Immature natural killer cell (primary cell): ENCODE results near the gene TRIM59. TPM values are rescaled to one million over a fixed set of nuclear protein-coding genes. Genes with fewer than 3 reads are reported as not detected.
A peak's percentile ranks its signal among the peaks of the same experiment; 100 is the strongest.

Experiments used
- DNase-seq, 3 donors: peaks; one replicate each; pipeline ENCODE4 v3.0.0; 2022; ENCODE audit warnings: mixed read lengths in 1 of 3
- H3K27ac Mint-ChIP-seq, 6 donors: one replicate each; pipeline ENCODE4 v1.8.0; 2020; ENCODE audit warnings: mixed read lengths in 6 of 6, mild to moderate bottlenecking in 5 of 6, inconsistent platforms in 4 of 6, moderate library complexity in 3 of 6
- H3K27me3 Mint-ChIP-seq, 3 donors: one replicate each; pipeline ENCODE4 v1.8.0; 2020 to 2021; ENCODE audit warnings: low read depth in 3 of 3, mild to moderate bottlenecking in 3 of 3, mixed read lengths in 3 of 3, moderate library complexity in 3 of 3, inconsistent platforms in 1 of 3
- H3K36me3 Mint-ChIP-seq, 3 donors: one replicate each; pipeline ENCODE4 v1.8.0; 2020; ENCODE audit warnings: mixed read lengths in 3 of 3, inconsistent platforms in 2 of 3, mild to moderate bottlenecking in 2 of 3
- H3K4me1 Mint-ChIP-seq, 2 donors: one replicate each; pipeline ENCODE4 v1.8.0; 2020; ENCODE audit warnings: inconsistent platforms in 2 of 2, mild to moderate bottlenecking in 2 of 2, mixed read lengths in 2 of 2, moderate library complexity in 1 of 2
- H3K4me3 Mint-ChIP-seq, 5 donors: one replicate each; pipeline ENCODE4 v1.8.0; 2020; ENCODE audit warnings: mild to moderate bottlenecking in 5 of 5, mixed read lengths in 5 of 5, inconsistent platforms in 3 of 5, moderate library complexity in 3 of 5
- H3K9me3 Mint-ChIP-seq, 6 donors: one replicate each; pipeline ENCODE4 v1.8.0; 2020; ENCODE audit warnings: mild to moderate bottlenecking in 6 of 6, mixed read lengths in 6 of 6, inconsistent platforms in 4 of 6, moderate library complexity in 3 of 6
- polyA plus RNA-seq, 3 donors: library from polyadenylated mRNA; unstranded; fragments of 300-500 nt; fragmentation: Illumina TruSeq; gene quantifications; one replicate each; pipeline ENCODE4 v1.2.3, GENCODE V29; 2021

The TRIM59 gene
- polyA plus RNA-seq, 3 donors from 2014 or later: 13.1 to 22.6 (median 14.5) TPM

- H3K27me3 Mint-ChIP-seq: peaks cover 4 to 5% (median 5%) of the 10 kb centered on the region in 3 donors
Observed at GRCh38 chr3:160448845-160449635, 546 bp downstream of the TRIM59 start.

GRCh38 chr3:160447544-160447943 is 2.0 kb downstream of the TRIM59 start:
- Mint-ChIP-seq H3K27ac (peak overlapping the region in 1 of 6 donors; percentile 24), H3K4me3 (peak overlapping the region in 1 of 5 donors; percentile 4), H3K27me3 (peaks cover 4 to 5% (median 5%) of the 10 kb centered on the region in 3 donors), H3K4me1 (peaks cover 34 to 59% of the 10 kb centered on the region in 2 donors), H3K9me3 (no peaks in the 10 kb centered on the region), H3K36me3 (peaks cover 0 to 4% (median 4%) of the 10 kb centered on the region in 3 donors)
- DNase-seq: no peak

More at GRCh38 chr3:160448845-160449635, 546 bp downstream of the TRIM59 start:
- no peaks in the 10 kb centered on the region for H3K9me3 Mint-ChIP-seq
- peaks cover 0 to 4% (median 4%) of the 10 kb centered on the region in 3 donors for H3K36me3 Mint-ChIP-seq
- no peak for DNase-seq
- H3K27ac Mint-ChIP-seq: peak overlapping the region; percentile 88 to 95 (median 94)
- H3K4me1 Mint-ChIP-seq: peaks cover 34 to 59% of the 10 kb centered on the region in 2 donors
- H3K4me3 Mint-ChIP-seq: peak overlapping the region; percentile 93 to 96 (median 95)

GRCh38 chr3:160446522-160447056 is 3.0 kb downstream of the TRIM59 start:
- H3K27ac Mint-ChIP-seq: peak overlapping the region in 1 of 6 donors; percentile 6
- H3K27me3 Mint-ChIP-seq: peaks cover 4 to 5% (median 5%) of the 10 kb centered on the region in 3 donors
- H3K4me3 Mint-ChIP-seq: peak overlapping the region in 1 of 5 donors; percentile 25
- peaks cover 0 to 4% (median 4%) of the 10 kb centered on the region in 3 donors for H3K36me3 Mint-ChIP-seq
- H3K9me3 Mint-ChIP-seq: no peaks in the 10 kb centered on the region
- peaks cover 34 to 59% of the 10 kb centered on the region in 2 donors for H3K4me1 Mint-ChIP-seq
- DNase-seq: no peak

- Mint-ChIP-seq H3K4me1 (peaks cover 34 to 59% of the 10 kb centered on the region in 2 donors), H3K36me3 (peaks cover 0 to 4% (median 4%) of the 10 kb centered on the region in 3 donors), H3K27ac (no peak overlapping the region), H3K4me3 (no peak overlapping the region), H3K27me3 (peaks cover 4 to 5% (median 5%) of the 10 kb centered on the region in 3 donors), H3K9me3 (no peaks in the 10 kb centered on the region)
- no peak for DNase-seq
Observed at GRCh38 chr3:160445854-160446253, 3.7 kb downstream of the TRIM59 start.

GRCh38 chr3:160444411-160444810 is 5.2 kb downstream of the TRIM59 start:
- no peak for DNase-seq
- Mint-ChIP-seq H3K9me3 (no peaks in the 10 kb centered on the region), H3K27me3 (peaks cover 0 to 2% (median 2%) of the 10 kb centered on the region in 3 donors), H3K4me1 (peaks cover 22 to 57% of the 10 kb centered on the region in 2 donors), H3K36me3 (peaks cover 3 to 9% (median 9%) of the 10 kb centered on the region in 3 donors), H3K4me3 (no peak overlapping the region), H3K27ac (no peak overlapping the region)

- no peak for DNase-seq
- Mint-ChIP-seq H3K27ac (no peak overlapping the region), H3K4me3 (no peak overlapping the region), H3K27me3 (peaks cover 0 to 3% (median 0%) of the 10 kb centered on the region in 3 donors), H3K4me1 (peaks cover 17 to 50% of the 10 kb centered on the region in 2 donors), H3K36me3 (peaks cover 4 to 16% (median 16%) of the 10 kb centered on the region in 3 donors), H3K9me3 (no peaks in the 10 kb centered on the region)
Observed at GRCh38 chr3:160440687-160441086, 8.9 kb downstream of the TRIM59 start.

- Mint-ChIP-seq H3K36me3 (peaks cover 8 to 28% (median 15%) of the 10 kb centered on the region in 3 donors), H3K9me3 (no peaks in the 10 kb centered on the region), H3K4me1 (peaks cover 17 to 55% of the 10 kb centered on the region in 2 donors), H3K27ac (peak overlapping the region in 1 of 6 donors; percentile 62), H3K27me3 (peaks cover 0 to 3% (median 0%) of the 10 kb centered on the region in 3 donors), H3K4me3 (no peak overlapping the region)
- no peak for DNase-seq
Observed at GRCh38 chr3:160437083-160437455, 12.5 kb downstream of the TRIM59 start.

- H3K4me1 Mint-ChIP-seq: peaks cover 17 to 55% of the 10 kb centered on the region in 2 donors
- no peak overlapping the region for H3K4me3 Mint-ChIP-seq
- H3K9me3 Mint-ChIP-seq: no peaks in the 10 kb centered on the region
- H3K27me3 Mint-ChIP-seq: peaks cover 0 to 3% (median 0%) of the 10 kb centered on the region in 3 donors
- H3K27ac Mint-ChIP-seq: peak overlapping the region in 1 of 6 donors; percentile 26
- H3K36me3 Mint-ChIP-seq: peaks cover 14 to 39% (median 18%) of the 10 kb centered on the region in 3 donors
- DNase-seq: no peak
Observed at GRCh38 chr3:160435747-160436146, 13.8 kb downstream of the TRIM59 start.

GRCh38 chr3:160435095-160435494 is 14.5 kb downstream of the TRIM59 start:
- H3K27ac Mint-ChIP-seq: no peak overlapping the region
- peaks cover 0 to 3% (median 0%) of the 10 kb centered on the region in 3 donors for H3K27me3 Mint-ChIP-seq
- peaks cover 14 to 43% (median 21%) of the 10 kb centered on the region in 3 donors for H3K36me3 Mint-ChIP-seq
- peaks cover 17 to 50% of the 10 kb centered on the region in 2 donors for H3K4me1 Mint-ChIP-seq
- DNase-seq: no peak
- no peaks in the 10 kb centered on the region for H3K9me3 Mint-ChIP-seq
- no peak overlapping the region for H3K4me3 Mint-ChIP-seq

- no peak overlapping the region for H3K27ac Mint-ChIP-seq
- H3K9me3 Mint-ChIP-seq: no peaks in the 10 kb centered on the region
- peaks cover 10 to 38% (median 16%) of the 10 kb centered on the region in 3 donors for H3K36me3 Mint-ChIP-seq
- H3K27me3 Mint-ChIP-seq: peaks cover 0 to 3% (median 0%) of the 10 kb centered on the region in 3 donors
- no peak overlapping the region for H3K4me3 Mint-ChIP-seq
- no peak for DNase-seq
- peaks cover 17 to 41% of the 10 kb centered on the region in 2 donors for H3K4me1 Mint-ChIP-seq
Observed at GRCh38 chr3:160434071-160434470, 15.5 kb downstream of the TRIM59 start.

GRCh38 chr3:160427832-160428424 is 21.7 kb downstream of the TRIM59 start:
- no peaks in the 10 kb centered on the region for H3K9me3 Mint-ChIP-seq
- peaks cover 0 to under 1% of the 10 kb centered on the region in 2 donors for H3K4me1 Mint-ChIP-seq
- DNase-seq: no peak
- H3K27me3 Mint-ChIP-seq: no peaks in the 10 kb centered on the region
- H3K36me3 Mint-ChIP-seq: peaks cover 11 to 44% (median 17%) of the 10 kb centered on the region in 3 donors
- no peak overlapping the region for H3K27ac Mint-ChIP-seq
- no peak overlapping the region for H3K4me3 Mint-ChIP-seq

GRCh38 chr3:160417311-160417710 is 32.3 kb downstream of the TRIM59 start:
- Mint-ChIP-seq H3K4me3 (no peak overlapping the region), H3K27me3 (peaks cover 0 to 1% (median 0%) of the 10 kb centered on the region in 3 donors), H3K36me3 (peaks cover 4 to 29% (median 15%) of the 10 kb centered on the region in 3 donors), H3K4me1 (peaks cover 0 to 6% of the 10 kb centered on the region in 2 donors), H3K27ac (no peak overlapping the region), H3K9me3 (no peaks in the 10 kb centered on the region)
- DNase-seq: no peak

- Mint-ChIP-seq H3K27me3 (peaks cover 0 to 1% (median 0%) of the 10 kb centered on the region in 3 donors), H3K4me1 (no peaks in the 10 kb centered on the region), H3K4me3 (no peak overlapping the region), H3K27ac (peak overlapping the region in 2 of 6 donors; percentile 12 to 21), H3K9me3 (no peaks in the 10 kb centered on the region), H3K36me3 (peaks cover 0 to 25% (median 8%) of the 10 kb centered on the region in 3 donors)
- peak; percentile 63 to 70 (median 69) for DNase-seq
Observed at GRCh38 chr3:160413613-160414248, 35.9 kb downstream of the TRIM59 start.
